A673 (cell line): ENCODE measurements around the gene BMERB1. TPM values are rescaled to one million over a fixed set of nuclear protein-coding genes. Genes with fewer than 3 reads are reported as not detected.

ENCODE experiments used
- BruUV-seq: library from RNA; stranded (reverse); fragments of 400-500 nt; replicated peaks from 2 replicates; lab custom pipeline; 2021; lab: Mats Ljungman, UMichigan
- CTCF ChIA-PET: fragments of 300-600 bp; sonication (Branson Sonifier 250); formaldehyde crosslinking; loops from one replicate; lab custom pipeline; 2022; ENCODE audit warnings: antibody characterized with exemption; lab: Charles Lee
- POLR2A ChIA-PET: fragments of 300-600 bp; sonication (Branson Sonifier 250); formaldehyde crosslinking; loops from one replicate; lab custom pipeline; 2022; ENCODE audit warnings: antibody characterized with exemption; ENCODE audit not compliant: low non-redundant PET; lab: Charles Lee
- DNase-seq: peaks from one replicate; pipeline ENCODE4 v3.0.0-alpha.2; 2015; ENCODE audit warnings: low spot score
- H3K27ac ChIP-seq: fragments of 200-600 bp; sonication (generic); 2 replicates; pipeline ENCODE4 v1.5.1; 2016; ENCODE audit warnings: mixed run types, low read depth, mild to moderate bottlenecking, mixed read lengths, antibody characterized with exemption, low read length; ENCODE audit not compliant: poor library complexity, severe bottlenecking
- H3K27me3 ChIP-seq: fragments of 200-600 bp; sonication (generic); replicated peaks from 2 replicates; pipeline ENCODE4 v1.6.1; 2017; ENCODE audit warnings: mixed run types, low read depth, mild to moderate bottlenecking, mixed read lengths, antibody characterized with exemption, low read length; ENCODE audit not compliant: insufficient read depth, poor library complexity
- H3K36me3 ChIP-seq: fragments of 200-600 bp; sonication (generic); 2 replicates; pipeline ENCODE4 v1.6.1; 2016; ENCODE audit warnings: mixed run types, mild to moderate bottlenecking, mixed read lengths, antibody characterized with exemption, low read length; ENCODE audit not compliant: insufficient read depth, poor library complexity, severe bottlenecking
- H3K4me1 ChIP-seq: fragments of 200-600 bp; sonication (generic); 2 replicates; pipeline ENCODE4 v1.6.1; 2017; ENCODE audit warnings: mixed run types, mild to moderate bottlenecking, mixed read lengths, antibody characterized with exemption, low read length; ENCODE audit not compliant: insufficient read depth, poor library complexity, severe bottlenecking
- H3K4me3 ChIP-seq: fragments of 200-600 bp; sonication (generic); 2 replicates; pipeline ENCODE4 v1.5.1; 2016; ENCODE audit warnings: low read depth, mixed run types, mild to moderate bottlenecking, mixed read lengths, low read length; ENCODE audit not compliant: poor library complexity, severe bottlenecking
- H3K9me3 ChIP-seq: fragments of 200-600 bp; sonication (generic); 2 replicates; pipeline ENCODE4 v1.6.1; 2016; ENCODE audit warnings: mixed run types, low read depth, mild to moderate bottlenecking, mixed read lengths, antibody characterized with exemption, low read length; ENCODE audit not compliant: poor library complexity, severe bottlenecking
- CTCF ChIP-seq: fragments of 300-800, 200-600 bp; sonication (generic); conservative IDR thresholded peaks from 2 replicates; pipeline ENCODE4 v1.5.1; 2017; ENCODE audit warnings: low read depth, mild to moderate bottlenecking, antibody characterized with exemption, low read length, moderate library complexity, mixed read lengths
- EZH2 ChIP-seq: fragments of 200-600 bp; sonication (generic); IDR thresholded peaks from 2 replicates; pipeline ENCODE4 v1.6.1; 2017; ENCODE audit warnings: borderline replicate concordance, low read depth, mild to moderate bottlenecking, mixed read lengths, antibody characterized with exemption, low read length; ENCODE audit not compliant: poor library complexity, severe bottlenecking
- intact Hi-C: fragments of 100-400 bp; cut with micrococcal nuclease; formaldehyde crosslinking; loops from one replicate; pipeline ENCODE4 v1.10.0; 2022; ENCODE audit not compliant: unreplicated experiment
- total RNA-seq: library from RNA; stranded (reverse); gene quantifications from 2 replicates; pipeline ENCODE4 v1.2.3, GENCODE V29; 2021

Gene BMERB1
- total RNA-seq, 1 experiment from 2014 or later = 11.5 TPM

- CTCF ChIA-PET = no interaction called here
- no peak overlapping the region for H3K27ac ChIP-seq
- intact Hi-C loops = no loop called here
- no peak for TF ChIP-seq CTCF
- TF ChIP-seq EZH2 = no peak
- no peaks in the 10 kb centered on the region for H3K9me3 ChIP-seq
- BruUV-seq = no TSS peak
- H3K4me3 ChIP-seq = no peak overlapping the region
- no peaks in the 10 kb centered on the region for H3K27me3 ChIP-seq
- POLR2A ChIA-PET = no interaction called here
- H3K36me3 ChIP-seq = no peaks in the 10 kb centered on the region
- DNase-seq = no peak
- H3K4me1 ChIP-seq = no peaks in the 10 kb centered on the region
Measured at GRCh38 chr16:15533386-15533785, 99.0 kb downstream of the BMERB1 start.

DNA sequence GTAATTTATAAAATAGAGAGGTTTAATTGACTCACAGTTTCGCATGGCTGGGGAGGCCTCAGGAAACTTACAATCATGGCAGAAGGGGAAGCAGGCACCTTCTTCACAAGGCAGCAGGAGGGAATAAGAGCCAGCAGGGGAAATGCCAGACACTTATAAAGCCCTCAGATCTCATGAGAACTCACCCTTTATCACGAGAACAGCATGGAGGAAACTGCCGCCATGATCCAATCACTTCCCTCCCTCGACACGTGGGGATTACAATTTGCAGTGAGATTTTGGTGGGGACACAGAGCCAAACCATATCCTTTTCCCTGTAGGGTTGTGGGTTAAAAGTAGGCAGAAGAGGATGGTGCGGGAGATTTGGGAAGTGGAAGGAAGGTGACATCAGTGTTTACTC, 101.4 kb downstream of the BMERB1 start:
- Histone ChIP-seq H3K4me1 (no peaks in the 10 kb centered on the region), H3K9me3 (no peaks in the 10 kb centered on the region), H3K4me3 (no peak overlapping the region), H3K27me3 (no peaks in the 10 kb centered on the region), H3K36me3 (no peaks in the 10 kb centered on the region), H3K27ac (no peak overlapping the region)
- ChIA-PET POLR2A (no interaction called here), CTCF (no interaction called here)
- no peak for DNase-seq
- intact Hi-C loops = no loop called here
- BruUV-seq = no TSS peak
- TF ChIP-seq EZH2 = no peak
- TF ChIP-seq CTCF = no peak

DNA sequence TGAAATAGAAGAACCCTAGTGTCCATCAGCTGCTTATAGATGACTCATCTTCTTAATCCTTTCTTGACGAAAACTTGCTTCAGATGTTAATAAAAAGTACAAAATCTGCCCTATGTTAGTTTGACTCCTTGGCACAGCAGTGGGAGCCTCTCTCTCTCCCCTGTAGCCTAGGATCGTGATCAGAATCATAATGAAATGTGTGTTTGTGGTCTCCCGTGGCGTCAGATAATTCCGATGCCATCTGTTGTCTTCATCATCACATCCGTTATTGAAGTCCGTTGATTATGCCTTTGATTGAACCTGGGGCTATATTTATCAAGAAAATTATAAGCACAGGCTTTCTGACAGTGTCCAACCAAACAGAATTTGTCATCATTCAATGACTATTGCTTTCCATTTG, 102.5 kb downstream of the BMERB1 start:
- ChIA-PET POLR2A (no interaction called here), CTCF (no interaction called here)
- Histone ChIP-seq H3K9me3 (no peaks in the 10 kb centered on the region), H3K27ac (no peak overlapping the region), H3K27me3 (no peaks in the 10 kb centered on the region), H3K36me3 (no peaks in the 10 kb centered on the region), H3K4me3 (no peak overlapping the region), H3K4me1 (no peaks in the 10 kb centered on the region)
- intact Hi-C loops = no loop called here
- DNase-seq = peak; percentile 62
- TF ChIP-seq EZH2 (no peak), CTCF (no peak)
- no TSS peak for BruUV-seq
